ENCODE measurements around the gene TMEM163.

The TMEM163 gene

DNA sequence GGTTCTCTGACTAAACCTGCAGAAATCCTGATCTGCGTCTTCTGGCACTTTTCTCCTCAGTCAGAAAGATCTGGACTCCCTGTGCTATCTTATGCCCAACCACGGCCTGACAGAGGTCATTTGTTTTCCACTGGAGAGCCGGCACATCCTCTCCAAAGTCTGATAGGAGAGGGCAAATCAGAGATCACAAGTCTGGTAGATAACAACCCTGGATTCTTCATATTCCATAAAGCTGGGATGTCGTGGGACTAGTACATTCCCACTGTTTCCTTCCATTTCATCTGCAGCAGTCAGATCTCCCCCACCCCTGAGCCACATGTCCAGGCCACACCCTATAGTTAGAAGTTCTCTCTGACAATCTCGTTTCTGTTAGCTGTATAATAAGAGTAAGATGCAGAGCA, 308.0 kb downstream of the TMEM163 start:
- DNase-seq (ENCODE audit: low read depth in 2 of 2), result no peak

DNA sequence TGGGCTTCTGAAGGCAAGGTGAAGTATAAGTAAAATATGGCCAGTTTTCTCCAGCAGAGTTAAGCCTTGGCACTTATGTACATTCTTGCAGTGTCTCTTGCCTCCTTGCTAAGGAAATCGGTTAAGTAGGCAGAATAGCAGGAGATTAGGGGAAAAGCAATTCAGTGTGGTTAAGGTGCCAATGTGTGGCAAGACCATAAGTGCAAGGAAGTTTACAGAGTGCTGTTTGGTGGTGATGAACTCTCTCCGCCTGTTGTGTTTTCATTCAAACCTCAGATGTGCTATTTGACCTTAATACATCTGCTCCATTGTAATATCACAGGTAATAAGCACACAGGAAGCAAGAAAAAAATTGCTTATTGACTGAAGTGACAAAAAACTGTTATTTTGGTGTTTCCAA, 308.8 kb downstream of the TMEM163 start:
- no peak for DNase-seq (ENCODE audit: low read depth in 2 of 2)

DNA sequence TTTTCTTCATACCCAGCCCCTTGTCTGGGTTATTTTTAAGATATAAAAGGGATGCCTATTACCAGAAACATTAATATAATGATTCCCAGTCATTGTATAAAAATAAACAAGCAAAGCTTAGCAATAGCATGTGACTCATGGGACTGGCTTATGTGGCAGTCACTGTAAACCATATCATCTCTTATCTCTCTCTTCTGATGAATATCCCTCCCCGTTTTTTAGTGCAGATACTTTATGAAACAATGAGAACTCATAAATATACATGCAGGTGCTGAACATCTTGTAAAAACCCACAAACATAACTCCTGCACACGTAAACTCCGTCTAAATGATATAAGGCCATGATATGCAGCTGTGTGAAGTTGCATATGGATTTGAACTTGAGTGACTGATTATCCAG, 310.0 kb downstream of the TMEM163 start:
- no peak for DNase-seq (ENCODE audit: low read depth in 2 of 2)

DNA sequence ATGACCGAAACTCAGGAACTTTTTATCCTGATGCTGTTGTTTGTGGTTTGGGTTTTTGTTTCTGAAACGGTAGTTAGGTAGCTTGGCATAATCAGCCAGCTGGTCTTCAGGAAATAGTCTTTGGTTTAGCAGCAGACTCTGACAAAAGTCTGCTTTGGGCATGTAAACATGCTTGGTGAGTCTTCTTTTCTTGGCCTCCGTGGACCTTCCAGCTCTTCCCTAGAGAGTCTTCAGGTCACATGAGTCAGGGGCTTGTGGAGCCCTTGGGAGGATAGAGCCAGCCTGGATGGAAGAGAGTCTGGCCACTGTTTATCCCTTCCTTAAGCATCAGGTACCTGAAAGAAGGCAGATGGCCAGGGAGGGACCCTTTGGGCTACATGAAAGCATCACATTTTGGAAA, 310.4 kb downstream of the TMEM163 start:
- DNase-seq (ENCODE audit: low read depth in 2 of 2), result no peak

DNA sequence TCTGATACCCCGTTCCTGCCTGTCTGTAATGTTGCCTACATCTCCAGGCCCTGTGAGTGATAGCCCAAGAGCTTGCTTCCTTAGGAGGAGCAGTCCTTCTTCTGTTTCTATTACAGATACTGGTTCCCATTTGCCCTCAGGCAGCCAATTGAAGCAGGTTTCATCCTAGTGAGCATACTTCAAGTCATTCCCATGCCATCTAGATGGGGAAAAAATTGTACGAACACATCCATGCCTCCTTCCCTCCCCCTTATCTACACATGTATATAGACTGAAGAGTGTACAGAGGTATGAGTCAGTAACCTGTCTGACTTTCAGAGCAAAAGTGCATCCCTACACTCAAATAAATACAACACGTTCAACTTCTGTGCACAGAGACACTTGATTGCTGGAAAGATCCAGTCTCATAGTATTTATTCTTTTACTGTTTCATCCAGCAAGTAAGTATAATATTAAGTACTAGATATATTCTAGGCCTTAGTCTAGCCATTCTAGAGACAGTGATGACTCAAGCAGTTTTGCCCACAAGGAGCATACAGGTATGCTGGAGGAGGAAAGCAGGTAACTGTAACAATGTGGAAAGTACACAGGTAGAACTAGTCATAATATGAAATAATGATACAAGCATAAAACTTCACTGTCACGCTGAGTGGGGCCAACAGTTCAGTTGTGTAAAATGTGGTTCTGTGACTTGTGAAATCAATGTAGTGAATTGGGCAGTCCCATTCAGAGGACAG, 311.5 kb downstream of the TMEM163 start:
- DNase-seq (ENCODE audit: low read depth in 2 of 2), result no peak

DNA sequence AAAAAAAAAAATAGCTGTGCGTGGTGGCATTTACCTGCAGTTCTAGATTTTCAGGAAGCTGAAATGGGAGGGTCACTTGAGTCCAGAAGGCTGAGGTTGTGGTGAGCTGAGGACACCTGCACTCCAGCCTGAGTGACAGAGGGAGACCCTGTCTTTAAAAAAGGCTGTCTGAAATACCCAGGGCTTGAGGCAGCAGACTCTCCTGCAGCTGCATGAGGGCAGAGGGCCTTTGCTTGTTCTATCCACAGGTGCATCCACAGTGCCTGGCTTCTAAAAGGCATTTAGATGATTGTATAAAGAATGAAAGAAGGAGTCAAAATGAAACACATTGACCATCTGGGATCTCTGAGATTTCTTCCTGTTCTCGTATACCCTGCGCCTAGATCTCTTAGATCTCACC, 312.1 kb downstream of the TMEM163 start:
- no peak for DNase-seq (ENCODE audit: low read depth in 2 of 2)

DNA sequence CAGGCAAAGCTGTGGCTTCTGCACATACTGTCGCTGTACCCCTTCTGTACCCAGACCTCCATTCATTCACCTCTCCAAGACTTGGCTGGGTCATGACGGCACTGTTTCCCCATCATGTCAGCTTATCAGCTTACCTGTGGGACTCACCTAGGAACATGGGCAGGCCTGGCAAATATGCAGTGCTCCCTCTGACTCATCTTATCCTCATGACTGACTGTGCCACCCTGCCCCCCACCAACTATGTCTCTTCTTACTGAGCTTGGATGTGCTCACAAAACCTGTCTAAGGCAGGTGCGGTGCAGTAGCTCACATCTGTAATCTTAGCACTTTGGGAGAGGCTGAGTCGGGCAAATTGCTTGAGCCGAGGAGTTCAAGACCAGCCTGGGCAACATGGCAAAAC, 312.5 kb downstream of the TMEM163 start:
- DNase-seq (ENCODE audit: low read depth in 2 of 2), result no peak
